Neural progenitor cell (in vitro differentiated cells): ENCODE measurements around the gene ARHGAP24. TPM values are rescaled to one million over a fixed set of nuclear protein-coding genes. Genes with fewer than 3 reads are reported as not detected.
"Not testable (repeated sequence)": the region's sequence is repeated elsewhere in the genome, so short reads cannot be mapped to it uniquely, and the experiment has no call there.

Experiments
- DNase-seq: peaks from one replicate; pipeline ENCODE4 v3.0.0-alpha.2; 2016; ENCODE audit warnings: low spot score
- H2AFZ ChIP-seq: fragments of 200-600 bp; sonication (generic); replicated peaks from 2 replicates; pipeline ENCODE4 v1.6.1; 2016; ENCODE audit warnings: antibody characterized with exemption
- H3F3A ChIP-seq: fragments of 200-600 bp; sonication (generic); 2 replicates; pipeline ENCODE4 v1.6.1; 2016; ENCODE audit warnings: antibody characterized with exemption, low read depth
- H3K27ac ChIP-seq: fragments of 200-600 bp; sonication (generic); 2 replicates; pipeline ENCODE4 v1.5.1; 2016; ENCODE audit warnings: mild to moderate bottlenecking
- H3K27me3 ChIP-seq: fragments of 200-600 bp; sonication (generic); 2 replicates; pipeline ENCODE4 v1.6.1; 2016; ENCODE audit warnings: mild to moderate bottlenecking, moderate library complexity
- H3K36me3 ChIP-seq: fragments of 200-600 bp; sonication (generic); 2 replicates; pipeline ENCODE4 v1.5.1; 2016
- H3K4me1 ChIP-seq: fragments of 200-600 bp; sonication (generic); 2 replicates; pipeline ENCODE4 v1.6.1; 2016; ENCODE audit warnings: mixed run types
- H3K4me2 ChIP-seq: fragments of 200-600 bp; sonication (generic); 2 replicates; pipeline ENCODE4 v1.6.1; 2016
- H3K4me3 ChIP-seq: fragments of 200-600 bp; sonication (generic); 2 replicates; pipeline ENCODE4 v1.5.1; 2016
- H3K79me2 ChIP-seq: fragments of 200-600 bp; sonication (generic); 2 replicates; pipeline ENCODE4 v1.6.1; 2016; ENCODE audit warnings: low read depth
- H3K9ac ChIP-seq: fragments of 200-600 bp; sonication (generic); 2 replicates; pipeline ENCODE4 v1.6.1; 2016
- H3K9me3 ChIP-seq: fragments of 200-600 bp; sonication (generic); 2 replicates; pipeline ENCODE4 v1.5.1; 2016; ENCODE audit warnings: low read depth
- H4K20me1 ChIP-seq: fragments of 200-600 bp; sonication (generic); 2 replicates; pipeline ENCODE4 v1.6.1; 2016; ENCODE audit warnings: low read depth
- H3K27ac Mint-ChIP-seq: 3 replicates; pipeline ENCODE4 v1.8.0; 2021; ENCODE audit warnings: mixed read lengths
- H3K27me3 Mint-ChIP-seq: 2 replicates; pipeline ENCODE4 v1.8.0; 2022; ENCODE audit warnings: low read depth, mild to moderate bottlenecking, inconsistent platforms, moderate library complexity, mixed read lengths; ENCODE audit not compliant: insufficient read depth
- H3K36me3 Mint-ChIP-seq: 3 replicates; pipeline ENCODE4 v1.8.0; 2021; ENCODE audit warnings: mixed read lengths
- H3K4me1 Mint-ChIP-seq: 3 replicates; pipeline ENCODE4 v1.8.0; 2021; ENCODE audit warnings: mixed read lengths
- H3K4me3 Mint-ChIP-seq: 3 replicates; pipeline ENCODE4 v1.8.0; 2021; ENCODE audit warnings: mild to moderate bottlenecking, moderate library complexity, mixed read lengths
- H3K9me3 Mint-ChIP-seq: 3 replicates; pipeline ENCODE4 v1.8.0; 2020; ENCODE audit warnings: mixed read lengths
- CTCF ChIP-seq: fragments of 200-600 bp; sonication (generic); IDR thresholded peaks from 2 replicates; pipeline ENCODE4 v1.5.1; 2017; ENCODE audit warnings: antibody characterized with exemption, mild to moderate bottlenecking
- EZH2 ChIP-seq: fragments of 200-600 bp; sonication (generic); IDR thresholded peaks from 2 replicates; pipeline ENCODE4 v1.6.1; 2017; ENCODE audit warnings: antibody characterized with exemption, mild to moderate bottlenecking, moderate library complexity
- EZH2phosphoT487 ChIP-seq: fragments of 200-600 bp; sonication (generic); IDR thresholded peaks from 2 replicates; pipeline ENCODE4 v1.6.1; 2017; ENCODE audit warnings: antibody characterized with exemption
- total RNA-seq: library from RNA; depleted of rRNA; stranded (reverse); fragments of >200 nt; gene quantifications from 2 replicates; pipeline ENCODE4 v1.2.3, GENCODE V29; 2015; ENCODE audit warnings: low replicate concordance

The ARHGAP24 gene
- total RNA-seq, 1 donor from 2014 or later, result 2.2 TPM

GRCh38 chr4:85818700-85819099, 343.8 kb downstream of the ARHGAP24 start:
- Mint-ChIP-seq H3K4me3 (no peak overlapping the region), H3K4me1 (peaks cover 5% of the 10 kb centered on the region), H3K36me3 (no peaks in the 10 kb centered on the region), H3K27me3 (peaks cover 5% of the 10 kb centered on the region), H3K9me3 (peaks cover 2% of the 10 kb centered on the region), H3K27ac (no peak overlapping the region)
- no peak overlapping the region for H3K9ac ChIP-seq
- H3K27ac ChIP-seq, result no peak overlapping the region
- no peaks in the 10 kb centered on the region for H3K36me3 ChIP-seq
- peaks cover under 1% of the 10 kb centered on the region for H3K4me1 ChIP-seq
- H3K27me3 ChIP-seq, result no peaks in the 10 kb centered on the region
- H3K4me3 ChIP-seq, result no peak overlapping the region
- H3F3A ChIP-seq, result no peaks in the 10 kb centered on the region
- no peak for TF ChIP-seq CTCF
- TF ChIP-seq EZH2phosphoT487, result no peak
- TF ChIP-seq EZH2, result no peak
- peak overlapping the region; percentile 86 for H2AFZ ChIP-seq
- DNase-seq, result no peak
- H3K9me3 ChIP-seq, result no peaks in the 10 kb centered on the region
- no peaks in the 10 kb centered on the region for H3K79me2 ChIP-seq
- H3K4me2 ChIP-seq, result no peak overlapping the region
- no peaks in the 10 kb centered on the region for H4K20me1 ChIP-seq

GRCh38 chr4:85820101-85820500, 345.2 kb downstream of the ARHGAP24 start:
- H3K27ac Mint-ChIP-seq, H3K27ac ChIP-seq, H3F3A ChIP-seq, H3K4me3 Mint-ChIP-seq, H3K9me3 ChIP-seq, H2AFZ ChIP-seq, H3K27me3 Mint-ChIP-seq, H3K36me3 ChIP-seq, H3K4me3 ChIP-seq, H3K27me3 ChIP-seq, H3K9ac ChIP-seq, H4K20me1 ChIP-seq, H3K4me2 ChIP-seq, H3K9me3 Mint-ChIP-seq, H3K36me3 Mint-ChIP-seq, DNase-seq, H3K79me2 ChIP-seq, H3K4me1 ChIP-seq: not testable (repeated sequence)
- peaks cover 12% of the 10 kb centered on the region for H3K4me1 Mint-ChIP-seq

- H3K9ac ChIP-seq, result no peak overlapping the region
- DNase-seq, result no peak
- no peak overlapping the region for H3K4me3 ChIP-seq
- Mint-ChIP-seq H3K9me3 (no peaks in the 10 kb centered on the region), H3K4me3 (no peak overlapping the region), H3K27ac (no peak overlapping the region), H3K36me3 (no peaks in the 10 kb centered on the region), H3K4me1 (peaks cover 26% of the 10 kb centered on the region), H3K27me3 (no peaks in the 10 kb centered on the region)
- H4K20me1 ChIP-seq, result no peaks in the 10 kb centered on the region
- no peaks in the 10 kb centered on the region for H3K79me2 ChIP-seq
- H3F3A ChIP-seq, result peaks cover 7% of the 10 kb centered on the region
- no peaks in the 10 kb centered on the region for H3K9me3 ChIP-seq
- no peaks in the 10 kb centered on the region for H3K27me3 ChIP-seq
- H3K4me1 ChIP-seq, result peaks cover 15% of the 10 kb centered on the region
- no peaks in the 10 kb centered on the region for H3K36me3 ChIP-seq
- no peak overlapping the region for H2AFZ ChIP-seq
- H3K27ac ChIP-seq, result no peak overlapping the region
- no peak overlapping the region for H3K4me2 ChIP-seq
- TF ChIP-seq CTCF, result no peak
- TF ChIP-seq EZH2phosphoT487, result no peak
- TF ChIP-seq EZH2, result no peak
Observed at GRCh38 chr4:85821688-85822455, 346.9 kb downstream of the ARHGAP24 start.

GRCh38 chr4:85823295-85823694, 348.3 kb downstream of the ARHGAP24 start:
- H3K27ac ChIP-seq, result no peak overlapping the region
- no peaks in the 10 kb centered on the region for H3K9me3 Mint-ChIP-seq
- no peak overlapping the region for H3K4me3 Mint-ChIP-seq
- no peaks in the 10 kb centered on the region for H3K9me3 ChIP-seq
- H3K27ac Mint-ChIP-seq, result no peak overlapping the region
- H3K27me3 ChIP-seq, result no peaks in the 10 kb centered on the region
- no peaks in the 10 kb centered on the region for H3K79me2 ChIP-seq
- peaks cover 40% of the 10 kb centered on the region for H3K4me1 Mint-ChIP-seq
- peak overlapping the region; percentile 4 for H3K4me2 ChIP-seq
- no peak for DNase-seq
- H3K36me3 ChIP-seq, result no peaks in the 10 kb centered on the region
- peaks cover 21% of the 10 kb centered on the region for H3K4me1 ChIP-seq
- no peaks in the 10 kb centered on the region for H4K20me1 ChIP-seq
- peaks cover 14% of the 10 kb centered on the region for H3F3A ChIP-seq
- no peaks in the 10 kb centered on the region for H3K36me3 Mint-ChIP-seq
- H2AFZ ChIP-seq, result no peak overlapping the region
- no peak overlapping the region for H3K9ac ChIP-seq
- TF ChIP-seq CTCF (no peak), EZH2phosphoT487 (no peak), EZH2 (no peak)
- no peak overlapping the region for H3K4me3 ChIP-seq
- no peaks in the 10 kb centered on the region for H3K27me3 Mint-ChIP-seq
